PC-9 (cell line): ENCODE measurements around the gene SNX11. TPM values are rescaled to one million over a fixed set of nuclear protein-coding genes. Genes with fewer than 3 reads are reported as not detected.

Source experiments
- BruUV-seq: library from RNA; stranded (reverse); fragments of 400-500 nt; replicated peaks from 2 replicates; lab custom pipeline; 2021; lab: Mats Ljungman, UMichigan
- CTCF ChIA-PET: fragments of 300-600 bp; sonication (Branson Sonifier 250); formaldehyde crosslinking; loops from one replicate; lab custom pipeline; 2022; ENCODE audit warnings: antibody characterized with exemption; lab: Charles Lee
- POLR2A ChIA-PET: fragments of 300-600 bp; sonication (Branson Sonifier 250); formaldehyde crosslinking; loops from one replicate; lab custom pipeline; 2022; ENCODE audit warnings: antibody characterized with exemption; ENCODE audit not compliant: unreplicated experiment; lab: Charles Lee
- DNase-seq, 2 experiments: peaks; one replicate each; pipeline versions ENCODE4 v3.0.0 to v3.0.0-alpha.2; 2015 to 2022; ENCODE audit warnings: mixed read lengths in 1 of 2
- H2AFZ ChIP-seq: fragments of 200-600 bp; sonication (generic); 2 replicates; pipeline ENCODE4 v1.8.1; 2017; ENCODE audit warnings: antibody characterized with exemption
- H3F3A ChIP-seq: fragments of 200-600 bp; sonication (generic); 2 replicates; pipeline ENCODE4 v1.8.1; 2017; ENCODE audit warnings: antibody characterized with exemption, mild to moderate bottlenecking, low read depth; ENCODE audit not compliant: insufficient read depth
- H3K27ac ChIP-seq: fragments of 200-600 bp; sonication (generic); 2 replicates; pipeline ENCODE4 v1.6.1; 2016; ENCODE audit warnings: mixed run types
- H3K27me3 ChIP-seq: fragments of 200-600 bp; sonication (generic); 2 replicates; pipeline ENCODE4 v1.6.1; 2016; ENCODE audit warnings: low read depth, mixed run types; ENCODE audit not compliant: insufficient read depth
- H3K36me3 ChIP-seq: fragments of 200-600 bp; sonication (generic); 2 replicates; pipeline ENCODE4 v1.6.1; 2016; ENCODE audit warnings: low read depth, mixed run types
- H3K4me1 ChIP-seq: fragments of 200-600 bp; sonication (generic); replicated peaks from 2 replicates; pipeline ENCODE4 v1.6.1; 2016; ENCODE audit warnings: mixed run types; ENCODE audit not compliant: insufficient read depth
- H3K4me2 ChIP-seq: fragments of 200-600 bp; sonication (generic); 2 replicates; pipeline ENCODE4 v1.6.1; 2017; ENCODE audit warnings: mixed run types
- H3K4me3 ChIP-seq: fragments of 200-600 bp; sonication (generic); 2 replicates; pipeline ENCODE4 v1.6.1; 2016; ENCODE audit warnings: mixed run types
- H3K79me2 ChIP-seq: fragments of 200-600 bp; sonication (generic); 2 replicates; pipeline ENCODE4 v1.6.1; 2017; ENCODE audit warnings: low read depth, mixed run types
- H3K9me2 ChIP-seq: fragments of 200-600 bp; sonication (generic); 2 replicates; pipeline ENCODE4 v1.8.1; 2017; ENCODE audit warnings: mild to moderate bottlenecking; ENCODE audit not compliant: insufficient read depth
- H3K9me3 ChIP-seq: fragments of 200-600 bp; sonication (generic); 2 replicates; pipeline ENCODE4 v1.8.1; 2016; ENCODE audit warnings: low read depth; ENCODE audit not compliant: insufficient read depth
- H4K20me1 ChIP-seq: fragments of 200-600 bp; sonication (generic); 2 replicates; pipeline ENCODE4 v1.8.1; 2017; ENCODE audit not compliant: insufficient read depth
- CTCF ChIP-seq: fragments of 200-600 bp; sonication (generic); conservative IDR thresholded peaks from 2 replicates; pipeline ENCODE4 v1.6.1; 2017; ENCODE audit warnings: mixed run types, antibody characterized with exemption, mild to moderate bottlenecking, moderate library complexity
- EZH2 ChIP-seq: fragments of 200-600 bp; sonication (generic); IDR thresholded peaks from 2 replicates; pipeline ENCODE4 v1.8.0; 2017; ENCODE audit warnings: antibody characterized with exemption, low read depth
- intact Hi-C: fragments of 100-400 bp; cut with micrococcal nuclease; formaldehyde crosslinking; loops from one replicate; pipeline ENCODE4 v1.10.0; 2022; ENCODE audit not compliant: unreplicated experiment
- total RNA-seq: library from RNA; stranded (reverse); gene quantifications from 2 replicates; pipeline ENCODE4 v1.2.3, GENCODE V29; 2021

Gene SNX11
- total RNA-seq, 1 experiment from 2014 or later: 16.0 TPM

DNA sequence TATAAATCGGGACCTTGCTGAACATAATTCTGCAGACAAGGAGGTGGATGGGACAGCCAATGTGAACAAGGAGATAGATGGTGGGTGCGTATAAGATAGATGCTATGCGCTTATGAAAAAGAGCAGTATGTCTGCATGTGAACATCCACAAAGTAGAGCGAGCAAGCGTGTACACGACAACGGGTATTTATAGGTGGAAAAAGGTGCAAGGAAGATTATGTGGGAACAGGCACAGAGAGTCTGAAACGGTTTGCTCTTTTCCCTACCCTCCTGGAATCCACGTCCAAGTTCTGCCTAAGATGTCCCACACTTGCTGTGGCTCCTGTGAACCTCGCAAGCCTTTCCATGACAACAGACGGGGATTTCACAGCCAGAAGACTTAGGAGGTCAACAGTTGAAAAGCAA is 43.0 kb downstream of the SNX11 start:
- ChIA-PET POLR2A (no interaction called here), CTCF (interaction anchor here (0.6 kb wide), 1 partner anchor 12 kb away, joined by 3 read pairs; no protein-coding TSS in a partner anchor)
- no peak for TF ChIP-seq EZH2
- TF ChIP-seq CTCF: no peak

GRCh38 chr17:48151220-48151619 is 43.7 kb downstream of the SNX11 start:
- ChIA-PET POLR2A (interaction anchor here (0.7 kb wide), 1 partner anchor 85 kb away, joined by 22 read pairs; no protein-coding TSS in a partner anchor), CTCF (interaction anchor here (0.6 kb wide), 1 partner anchor 12 kb away, joined by 3 read pairs; no protein-coding TSS in a partner anchor)
- Histone ChIP-seq H3K4me2 (no peak overlapping the region), H3K4me1 (no peaks in the 10 kb centered on the region; the same call in 1 of the 2 replicates), H3F3A (no peaks in the 10 kb centered on the region), H3K9me3 (no peaks in the 10 kb centered on the region), H3K27ac (no peak overlapping the region), H4K20me1 (no peaks in the 10 kb centered on the region), H3K36me3 (no peaks in the 10 kb centered on the region), H2AFZ (no peak overlapping the region), H3K27me3 (peaks cover 53% of the 10 kb centered on the region), H3K9me2 (no peaks in the 10 kb centered on the region), H3K79me2 (no peaks in the 10 kb centered on the region), H3K4me3 (no peak overlapping the region)
- no peak for DNase-seq
- intact Hi-C loops: loop anchor here (5.0 to 10.0 kb wide), 2 partner anchors 466 to 724 kb away; partner anchors contain the start of gene HOXB8
- TF ChIP-seq EZH2 (no peak), CTCF (no peak)
- no TSS peak for BruUV-seq

More for the DNA sequence above, 43.0 kb downstream of the SNX11 start:
- Histone ChIP-seq H3K4me3 (no peak overlapping the region), H3F3A (no peaks in the 10 kb centered on the region), H3K27me3 (peaks cover 53% of the 10 kb centered on the region), H3K9me3 (no peaks in the 10 kb centered on the region), H3K9me2 (no peaks in the 10 kb centered on the region), H3K4me2 (no peak overlapping the region), H2AFZ (no peak overlapping the region), H3K79me2 (no peaks in the 10 kb centered on the region), H4K20me1 (no peaks in the 10 kb centered on the region), H3K36me3 (no peaks in the 10 kb centered on the region), H3K27ac (no peak overlapping the region), H3K4me1 (no peaks in the 10 kb centered on the region; the same call in 1 of the 2 replicates)
- intact Hi-C loops: loop anchor here (5.0 to 10.0 kb wide), 2 partner anchors 467 to 724 kb away; partner anchors contain the start of gene HOXB8
- DNase-seq: no peak
- no TSS peak for BruUV-seq

GRCh38 chr17:48152289-48152688 is 44.7 kb downstream of the SNX11 start:
- H3K4me1 ChIP-seq: no peaks in the 10 kb centered on the region; the same call in 1 of the 2 replicates
- intact Hi-C loops: loop anchor here (5.0 to 10.0 kb wide), 2 partner anchors 465 to 723 kb away; partner anchors contain the start of gene HOXB8
- CTCF ChIA-PET: no interaction called here

More at GRCh38 chr17:48152289-48152688, 44.7 kb downstream of the SNX11 start:
- POLR2A ChIA-PET: no interaction called here
- H3K9me2 ChIP-seq: no peaks in the 10 kb centered on the region
- no peak overlapping the region for H3K27ac ChIP-seq
- no peak for DNase-seq
- no peaks in the 10 kb centered on the region for H3K9me3 ChIP-seq
- H4K20me1 ChIP-seq: no peaks in the 10 kb centered on the region
- peaks cover 47% of the 10 kb centered on the region for H3K27me3 ChIP-seq
- H3K79me2 ChIP-seq: no peaks in the 10 kb centered on the region
- no peaks in the 10 kb centered on the region for H3F3A ChIP-seq
- no TSS peak for BruUV-seq
- no peak overlapping the region for H3K4me3 ChIP-seq
- no peaks in the 10 kb centered on the region for H3K36me3 ChIP-seq
- TF ChIP-seq CTCF (no peak), EZH2 (no peak)
- no peak overlapping the region for H2AFZ ChIP-seq
- no peak overlapping the region for H3K4me2 ChIP-seq
